Liver (tissue), 3 donors: Measurements from ENCODE around the gene KCP.

Experiments
- FOXA1 ChIP-seq: IDR thresholded peaks from 2 replicates; pipeline ENCODE4 v1.6.1; 2016; ENCODE audit warnings: antibody characterized with exemption
- GABPA ChIP-seq, 2 donors: IDR thresholded peaks in 1 of 2; conservative IDR thresholded peaks in 1 of 2; 2 replicates each; pipeline ENCODE4 v1.6.1; 2016; ENCODE audit warnings: antibody characterized with exemption in 2 of 2, mild to moderate bottlenecking in 1 of 2, moderate library complexity in 1 of 2
- SP1 ChIP-seq: IDR thresholded peaks from 2 replicates; pipeline ENCODE4 v1.6.1; 2018; ENCODE audit warnings: antibody characterized with exemption, mild to moderate bottlenecking
- TAF1 ChIP-seq: conservative IDR thresholded peaks from 2 replicates; pipeline ENCODE4 v1.6.1; 2016; ENCODE audit warnings: antibody characterized with exemption, mild to moderate bottlenecking
- TF ChIP-seq, protein P1 (sequence below): fragments of 150-350 bp; IDR thresholded peaks from 2 replicates; pipeline ENCODE4 v1.5.1; 2017; ENCODE audit warnings: improper control_type of control experiment, low read depth, low read length; ENCODE audit not compliant: missing input control
- TF ChIP-seq, protein P2 (sequence below): IDR thresholded peaks from 2 replicates; pipeline ENCODE4 v1.6.1; 2016; ENCODE audit warnings: antibody characterized with exemption
- TF ChIP-seq, protein P3 (sequence below): IDR thresholded peaks from 2 replicates; pipeline ENCODE4 v1.6.1; 2016; ENCODE audit warnings: antibody characterized with exemption, mild to moderate bottlenecking
- TF ChIP-seq, protein P4 (sequence below): IDR thresholded peaks from 2 replicates; pipeline ENCODE4 v1.6.1; 2016; ENCODE audit warnings: antibody characterized with exemption
- donor health status: healthy.
- donor health status: healthy.

DNA sequence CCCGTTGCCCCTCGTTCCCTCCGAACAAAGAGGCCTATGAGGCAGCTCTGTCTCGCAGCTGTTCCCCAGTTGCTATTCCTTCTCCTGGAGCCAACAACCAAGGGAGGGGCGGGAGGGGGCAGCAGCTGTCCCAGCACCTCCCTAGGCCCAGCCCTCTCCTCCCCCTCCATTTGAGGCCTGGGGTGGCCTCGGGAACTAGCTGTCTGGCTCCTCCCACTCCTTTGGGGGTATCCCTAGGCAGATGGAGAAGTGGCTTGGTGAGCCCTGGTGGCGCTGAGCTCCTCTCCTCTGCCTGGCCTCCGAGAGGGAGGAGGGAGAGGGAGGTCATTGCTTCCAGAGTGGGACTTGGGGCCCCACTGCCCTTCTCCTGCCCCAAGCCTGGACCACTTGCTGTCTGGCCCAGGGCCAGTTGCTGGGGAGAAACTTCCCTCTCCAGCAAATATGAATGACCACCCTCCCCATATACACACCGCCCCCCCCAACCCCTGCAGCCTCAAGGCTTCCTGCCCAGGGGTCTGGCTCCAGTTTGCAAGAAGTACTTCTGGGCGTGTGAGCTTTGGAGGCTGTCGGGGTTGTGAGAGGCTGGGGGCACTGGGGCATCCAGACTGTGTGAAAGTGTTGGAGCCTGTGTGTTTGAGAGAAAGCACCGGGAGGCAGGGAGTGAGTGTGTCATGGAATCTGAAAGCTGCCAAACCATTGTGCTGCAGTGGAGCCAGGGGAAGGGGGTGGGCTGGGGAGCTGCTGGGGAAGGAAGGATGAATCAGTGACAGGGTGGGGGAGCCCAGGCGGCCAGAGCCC lies 77.2 kb downstream of the KCP start:
- TF ChIP-seq, protein P1, sequence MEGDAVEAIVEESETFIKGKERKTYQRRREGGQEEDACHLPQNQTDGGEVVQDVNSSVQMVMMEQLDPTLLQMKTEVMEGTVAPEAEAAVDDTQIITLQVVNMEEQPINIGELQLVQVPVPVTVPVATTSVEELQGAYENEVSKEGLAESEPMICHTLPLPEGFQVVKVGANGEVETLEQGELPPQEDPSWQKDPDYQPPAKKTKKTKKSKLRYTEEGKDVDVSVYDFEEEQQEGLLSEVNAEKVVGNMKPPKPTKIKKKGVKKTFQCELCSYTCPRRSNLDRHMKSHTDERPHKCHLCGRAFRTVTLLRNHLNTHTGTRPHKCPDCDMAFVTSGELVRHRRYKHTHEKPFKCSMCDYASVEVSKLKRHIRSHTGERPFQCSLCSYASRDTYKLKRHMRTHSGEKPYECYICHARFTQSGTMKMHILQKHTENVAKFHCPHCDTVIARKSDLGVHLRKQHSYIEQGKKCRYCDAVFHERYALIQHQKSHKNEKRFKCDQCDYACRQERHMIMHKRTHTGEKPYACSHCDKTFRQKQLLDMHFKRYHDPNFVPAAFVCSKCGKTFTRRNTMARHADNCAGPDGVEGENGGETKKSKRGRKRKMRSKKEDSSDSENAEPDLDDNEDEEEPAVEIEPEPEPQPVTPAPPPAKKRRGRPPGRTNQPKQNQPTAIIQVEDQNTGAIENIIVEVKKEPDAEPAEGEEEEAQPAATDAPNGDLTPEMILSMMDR = no peak
- TF ChIP-seq, protein P2, sequence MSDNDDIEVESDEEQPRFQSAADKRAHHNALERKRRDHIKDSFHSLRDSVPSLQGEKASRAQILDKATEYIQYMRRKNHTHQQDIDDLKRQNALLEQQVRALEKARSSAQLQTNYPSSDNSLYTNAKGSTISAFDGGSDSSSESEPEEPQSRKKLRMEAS = no peak
- TF ChIP-seq GABPA (IDR thresholded peaks at IDR 0.05 in 1 of 2, conservative IDR thresholded peaks at IDR 0.05 in 1 of 2) (no peak), TAF1 (no peak), FOXA1 (no peak), SP1 (no peak)
- TF ChIP-seq, protein P3, sequence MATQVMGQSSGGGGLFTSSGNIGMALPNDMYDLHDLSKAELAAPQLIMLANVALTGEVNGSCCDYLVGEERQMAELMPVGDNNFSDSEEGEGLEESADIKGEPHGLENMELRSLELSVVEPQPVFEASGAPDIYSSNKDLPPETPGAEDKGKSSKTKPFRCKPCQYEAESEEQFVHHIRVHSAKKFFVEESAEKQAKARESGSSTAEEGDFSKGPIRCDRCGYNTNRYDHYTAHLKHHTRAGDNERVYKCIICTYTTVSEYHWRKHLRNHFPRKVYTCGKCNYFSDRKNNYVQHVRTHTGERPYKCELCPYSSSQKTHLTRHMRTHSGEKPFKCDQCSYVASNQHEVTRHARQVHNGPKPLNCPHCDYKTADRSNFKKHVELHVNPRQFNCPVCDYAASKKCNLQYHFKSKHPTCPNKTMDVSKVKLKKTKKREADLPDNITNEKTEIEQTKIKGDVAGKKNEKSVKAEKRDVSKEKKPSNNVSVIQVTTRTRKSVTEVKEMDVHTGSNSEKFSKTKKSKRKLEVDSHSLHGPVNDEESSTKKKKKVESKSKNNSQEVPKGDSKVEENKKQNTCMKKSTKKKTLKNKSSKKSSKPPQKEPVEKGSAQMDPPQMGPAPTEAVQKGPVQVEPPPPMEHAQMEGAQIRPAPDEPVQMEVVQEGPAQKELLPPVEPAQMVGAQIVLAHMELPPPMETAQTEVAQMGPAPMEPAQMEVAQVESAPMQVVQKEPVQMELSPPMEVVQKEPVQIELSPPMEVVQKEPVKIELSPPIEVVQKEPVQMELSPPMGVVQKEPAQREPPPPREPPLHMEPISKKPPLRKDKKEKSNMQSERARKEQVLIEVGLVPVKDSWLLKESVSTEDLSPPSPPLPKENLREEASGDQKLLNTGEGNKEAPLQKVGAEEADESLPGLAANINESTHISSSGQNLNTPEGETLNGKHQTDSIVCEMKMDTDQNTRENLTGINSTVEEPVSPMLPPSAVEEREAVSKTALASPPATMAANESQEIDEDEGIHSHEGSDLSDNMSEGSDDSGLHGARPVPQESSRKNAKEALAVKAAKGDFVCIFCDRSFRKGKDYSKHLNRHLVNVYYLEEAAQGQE = no peak
- TF ChIP-seq, protein P4, sequence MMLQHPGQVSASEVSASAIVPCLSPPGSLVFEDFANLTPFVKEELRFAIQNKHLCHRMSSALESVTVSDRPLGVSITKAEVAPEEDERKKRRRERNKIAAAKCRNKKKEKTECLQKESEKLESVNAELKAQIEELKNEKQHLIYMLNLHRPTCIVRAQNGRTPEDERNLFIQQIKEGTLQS = no peak
